T-helper 1 cell treated with Interleukin-12 subunit alpha and Interleukin-12 subunit beta and Interleukin-4 antibody, amounts not matched to agents 30 μg/mL and 1 μg/mL, for 36 hours (primary cell): ENCODE data around the gene TIE1.

Experiments used
- H3K27ac Mint-ChIP-seq: one replicate; pipeline ENCODE4 v1.8.0; 2021; ENCODE audit warnings: mild to moderate bottlenecking, mixed read lengths
- H3K27me3 Mint-ChIP-seq: one replicate; pipeline ENCODE4 v1.8.0; 2021; ENCODE audit warnings: low read depth, mixed read lengths
- H3K36me3 Mint-ChIP-seq: one replicate; pipeline ENCODE4 v1.8.0; 2021; ENCODE audit warnings: low read depth, mixed read lengths
- H3K4me1 Mint-ChIP-seq: one replicate; pipeline ENCODE4 v1.8.0; 2021; ENCODE audit warnings: low read depth, mixed read lengths
- H3K4me3 Mint-ChIP-seq: one replicate; pipeline ENCODE4 v1.8.0; 2021; ENCODE audit warnings: mild to moderate bottlenecking, moderate library complexity, mixed read lengths
- H3K9me3 Mint-ChIP-seq: one replicate; pipeline ENCODE4 v1.8.0; 2021; ENCODE audit warnings: mixed read lengths

Gene TIE1

DNA sequence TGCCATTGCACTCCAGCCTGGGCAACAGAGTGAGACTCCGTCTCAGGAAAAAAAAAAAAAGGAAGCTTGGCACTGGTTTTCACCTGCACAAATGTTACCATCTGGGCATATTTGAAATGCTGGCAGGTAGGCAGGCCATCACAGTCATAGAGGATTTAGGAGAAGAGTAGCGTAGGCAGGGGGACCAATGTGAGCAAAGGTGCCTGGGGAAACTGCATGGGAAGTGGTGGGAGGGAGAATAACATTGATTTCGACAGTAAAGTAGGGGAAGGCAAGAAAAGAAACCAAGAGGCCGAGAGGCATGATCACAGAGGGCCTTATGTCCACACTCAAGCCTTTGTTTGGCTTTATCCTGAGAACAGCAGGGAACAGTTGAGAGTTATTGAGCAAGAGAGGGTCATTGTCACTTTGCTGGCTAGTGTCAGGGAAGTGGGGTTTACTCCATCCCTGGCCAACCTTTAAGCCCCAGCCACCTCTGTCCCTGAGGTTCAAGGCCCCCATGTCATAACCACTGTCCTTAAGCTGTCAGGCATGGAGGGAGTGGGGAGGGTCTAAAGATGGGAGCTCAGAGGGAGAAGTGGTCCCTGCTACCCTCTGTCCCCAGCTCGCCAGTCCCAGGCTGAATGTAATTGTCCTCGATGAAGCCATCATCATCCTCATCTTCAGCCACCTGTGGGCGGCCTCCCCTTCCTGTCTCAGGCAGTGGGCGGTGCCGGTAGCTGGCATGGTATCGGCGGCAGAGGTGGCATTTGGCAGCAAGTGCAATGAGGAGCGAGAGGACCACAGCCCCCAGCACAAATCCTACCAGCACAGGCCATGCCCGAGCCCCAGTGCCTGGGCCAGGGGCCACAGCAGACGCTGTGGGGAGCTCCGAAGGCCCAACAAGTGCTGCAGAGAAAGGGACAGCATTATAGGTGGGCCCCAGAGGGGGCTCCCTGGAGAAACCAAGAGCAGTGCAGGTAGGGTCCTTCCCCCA, 18.3 kb upstream of the TIE1 start:
- no peaks in the 10 kb centered on the region for H3K9me3 Mint-ChIP-seq
- H3K4me3 Mint-ChIP-seq, result no peak overlapping the region
- H3K27ac Mint-ChIP-seq, result no peak overlapping the region
- H3K27me3 Mint-ChIP-seq, result peaks cover 9% of the 10 kb centered on the region
- H3K36me3 Mint-ChIP-seq, result no peaks in the 10 kb centered on the region
- H3K4me1 Mint-ChIP-seq, result no peaks in the 10 kb centered on the region

DNA sequence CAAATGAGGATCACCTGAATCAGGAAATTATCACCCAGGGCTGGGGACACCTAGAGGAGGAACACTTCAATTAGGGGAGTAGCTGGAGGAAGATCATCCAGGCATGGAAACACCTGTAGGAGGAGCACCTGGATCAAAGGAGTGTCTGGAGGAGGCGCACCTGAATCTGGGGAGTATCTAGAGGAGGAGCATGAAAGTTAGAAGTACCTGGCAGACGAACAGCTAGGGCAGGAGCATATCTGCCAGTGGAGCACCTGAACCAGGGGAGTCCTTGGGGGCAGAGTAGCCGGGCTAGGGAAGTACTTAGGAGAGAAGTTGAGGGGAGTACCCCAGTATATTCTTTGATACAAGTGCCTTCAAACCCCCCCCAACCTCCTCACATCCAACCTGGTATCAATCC, 16.7 kb upstream of the TIE1 start:
- H3K9me3 Mint-ChIP-seq, result no peaks in the 10 kb centered on the region
- H3K36me3 Mint-ChIP-seq, result no peaks in the 10 kb centered on the region

DNA sequence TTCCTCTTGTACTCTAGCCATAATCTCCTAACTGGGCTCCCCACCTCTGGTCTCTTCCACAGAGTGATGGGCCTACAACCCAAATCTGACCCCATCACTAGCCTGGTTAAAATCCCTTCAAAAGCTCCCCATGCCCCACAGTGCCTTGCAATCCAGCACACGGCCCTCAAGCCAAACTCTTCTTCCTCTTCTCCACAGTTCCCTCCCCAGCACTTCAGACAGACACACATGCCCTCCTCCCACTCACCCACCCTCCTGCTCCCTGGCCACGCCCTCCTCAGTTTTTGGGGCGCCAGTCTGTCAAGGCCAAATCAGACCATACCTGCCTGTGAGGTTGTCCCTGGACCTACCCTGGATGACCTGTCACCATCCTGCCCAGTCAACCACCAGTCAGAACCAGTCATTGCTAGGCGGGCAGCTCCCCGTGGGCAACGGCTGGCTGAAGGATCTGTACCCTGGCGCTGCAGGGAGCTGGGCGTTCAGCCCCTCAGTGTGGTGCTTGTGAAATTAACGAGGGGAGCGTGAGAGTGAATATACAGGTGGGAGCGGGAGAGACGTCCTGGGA, 16.2 kb upstream of the TIE1 start:
- Mint-ChIP-seq H3K27me3 (peaks cover 13% of the 10 kb centered on the region), H3K27ac (no peak overlapping the region), H3K4me3 (no peak overlapping the region), H3K9me3 (no peaks in the 10 kb centered on the region), H3K36me3 (no peaks in the 10 kb centered on the region), H3K4me1 (no peaks in the 10 kb centered on the region)

More for the DNA sequence above, 16.7 kb upstream of the TIE1 start:
- no peak overlapping the region for H3K27ac Mint-ChIP-seq
- no peaks in the 10 kb centered on the region for H3K4me1 Mint-ChIP-seq
- no peak overlapping the region for H3K4me3 Mint-ChIP-seq
- H3K27me3 Mint-ChIP-seq, result peaks cover 13% of the 10 kb centered on the region

DNA sequence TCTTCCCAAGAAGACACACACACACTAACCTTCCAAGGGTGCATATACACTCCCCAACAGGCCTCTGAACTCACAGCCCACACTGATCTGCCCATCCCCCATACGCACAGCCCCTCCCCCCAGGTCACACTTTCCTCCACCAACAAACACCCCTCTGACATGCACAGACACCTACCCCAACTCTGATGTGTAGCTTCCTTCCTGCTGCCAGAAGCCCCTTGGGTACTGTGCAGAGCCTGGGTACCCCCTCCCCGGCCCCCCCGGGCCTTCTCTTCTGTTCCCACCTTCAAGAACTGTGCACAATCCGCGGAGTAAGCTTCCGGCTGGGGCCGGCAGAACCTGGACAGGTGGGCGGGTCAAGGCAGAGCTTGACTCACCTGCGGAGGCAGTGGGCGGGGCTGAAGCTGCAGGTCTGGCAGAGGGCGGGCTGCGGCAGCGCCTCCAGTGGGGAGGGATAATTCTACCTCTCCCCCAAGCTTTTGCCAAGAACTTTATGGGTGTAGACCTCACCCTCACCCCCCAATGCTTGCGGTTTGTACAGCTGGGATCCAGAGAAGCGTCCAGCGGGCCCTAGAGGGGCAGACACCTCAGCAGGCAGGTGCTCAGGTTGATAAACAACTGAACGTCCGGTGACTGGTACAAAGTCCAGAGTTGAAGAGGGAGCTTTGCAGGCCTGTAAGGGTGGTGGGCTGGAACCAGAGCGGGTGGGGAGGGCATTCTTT, 15.4 kb upstream of the TIE1 start, which contains the start of gene C1orf210:
Gene C1orf210, minus strand, starts transcription at position 313 of the 722 bp plus-strand sequence. CDS start 2,311 bp downstream, outside the sequence.
- Mint-ChIP-seq H3K36me3 (no peaks in the 10 kb centered on the region), H3K4me3 (no peak within 1 kb of the TSS), H3K27me3 (peaks cover 7% of the 10 kb centered on the region), H3K27ac (no peak within 1 kb of the TSS), H3K4me1 (no peaks in the 10 kb centered on the region), H3K9me3 (no peaks in the 10 kb centered on the region)

DNA sequence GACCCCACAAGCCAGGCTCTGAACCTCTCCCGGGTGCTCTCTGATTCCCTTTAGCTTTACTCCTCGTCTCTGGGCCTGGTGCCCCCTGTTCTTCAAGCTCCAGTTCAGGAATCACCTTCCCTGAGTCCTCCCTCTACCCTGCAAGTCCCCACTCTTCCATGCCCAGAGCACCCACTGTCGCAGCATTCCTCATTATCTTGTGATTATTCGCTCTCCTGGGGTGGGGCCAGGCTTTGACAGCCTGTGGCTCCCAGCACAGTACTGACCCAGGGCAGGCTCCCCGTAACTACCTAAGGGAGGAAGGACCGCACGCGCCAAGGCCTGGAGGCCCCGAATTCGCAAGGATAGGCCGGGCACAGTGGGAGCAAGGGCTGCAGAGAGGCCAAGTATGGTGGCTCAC, 14.7 kb upstream of the TIE1 start:
- Mint-ChIP-seq H3K4me1 (no peaks in the 10 kb centered on the region), H3K4me3 (no peak overlapping the region), H3K27ac (no peak overlapping the region), H3K27me3 (peaks cover 7% of the 10 kb centered on the region), H3K36me3 (no peaks in the 10 kb centered on the region), H3K9me3 (no peaks in the 10 kb centered on the region)

DNA sequence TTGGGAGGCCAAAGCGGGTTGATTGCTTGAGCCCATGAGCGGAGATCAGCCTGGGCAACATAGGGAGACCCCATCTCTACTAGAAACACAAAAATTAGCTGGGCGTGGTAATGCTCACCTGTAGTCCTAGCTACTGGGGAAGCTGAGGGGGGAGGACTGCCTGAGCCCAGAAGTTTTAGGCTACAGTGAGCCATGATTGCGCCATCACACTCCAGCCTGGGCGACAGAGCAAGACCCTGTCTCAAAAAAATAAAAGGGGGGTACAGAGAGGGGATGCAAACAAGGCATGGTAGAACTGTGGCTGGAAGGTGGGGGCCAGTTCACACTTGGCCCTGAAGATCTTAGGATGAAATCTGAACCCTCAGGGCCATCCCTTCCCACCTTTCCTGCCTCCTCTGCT, 14.2 kb upstream of the TIE1 start:
- Mint-ChIP-seq H3K27ac (no peak overlapping the region), H3K4me1 (no peaks in the 10 kb centered on the region), H3K36me3 (no peaks in the 10 kb centered on the region), H3K27me3 (peaks cover 7% of the 10 kb centered on the region), H3K9me3 (no peaks in the 10 kb centered on the region), H3K4me3 (no peak overlapping the region)

DNA sequence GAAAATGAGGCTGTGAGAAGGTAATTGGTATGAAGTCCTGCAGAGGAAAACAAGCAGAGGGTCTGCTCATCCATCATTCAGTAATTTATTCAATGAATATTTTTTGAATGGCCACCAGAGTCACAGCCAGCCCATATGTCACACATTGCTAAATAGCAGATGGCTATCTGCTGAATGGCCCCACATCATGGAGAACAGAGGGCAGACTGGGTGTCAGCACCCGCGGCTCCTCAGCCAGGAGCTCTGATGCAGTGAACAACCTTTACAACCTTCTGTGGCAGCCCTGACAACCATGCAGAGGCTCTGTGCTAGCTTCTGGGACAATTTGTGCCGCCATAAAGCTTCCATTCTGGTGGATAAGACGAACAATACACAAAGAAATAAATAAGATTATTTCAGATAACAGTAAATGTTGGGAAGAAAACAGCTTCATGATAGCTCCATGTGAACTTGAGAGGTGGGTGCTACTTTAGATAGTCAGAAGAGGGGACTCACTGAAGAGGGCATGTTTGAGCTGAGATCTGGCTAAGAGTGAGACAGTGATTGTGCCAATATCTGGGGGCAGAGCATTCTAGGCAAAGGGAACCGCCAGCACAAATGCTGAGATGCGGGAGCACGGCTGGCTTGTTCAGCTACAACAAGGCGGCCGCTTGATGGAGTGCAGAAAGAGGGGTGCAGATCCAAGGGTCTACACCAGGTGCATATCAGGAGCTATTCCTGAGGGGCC, 12.6 kb upstream of the TIE1 start:
- Mint-ChIP-seq H3K4me1 (peaks cover under 1% of the 10 kb centered on the region), H3K4me3 (no peak overlapping the region), H3K36me3 (no peaks in the 10 kb centered on the region), H3K9me3 (no peaks in the 10 kb centered on the region), H3K27ac (no peak overlapping the region), H3K27me3 (peaks cover 7% of the 10 kb centered on the region)

DNA sequence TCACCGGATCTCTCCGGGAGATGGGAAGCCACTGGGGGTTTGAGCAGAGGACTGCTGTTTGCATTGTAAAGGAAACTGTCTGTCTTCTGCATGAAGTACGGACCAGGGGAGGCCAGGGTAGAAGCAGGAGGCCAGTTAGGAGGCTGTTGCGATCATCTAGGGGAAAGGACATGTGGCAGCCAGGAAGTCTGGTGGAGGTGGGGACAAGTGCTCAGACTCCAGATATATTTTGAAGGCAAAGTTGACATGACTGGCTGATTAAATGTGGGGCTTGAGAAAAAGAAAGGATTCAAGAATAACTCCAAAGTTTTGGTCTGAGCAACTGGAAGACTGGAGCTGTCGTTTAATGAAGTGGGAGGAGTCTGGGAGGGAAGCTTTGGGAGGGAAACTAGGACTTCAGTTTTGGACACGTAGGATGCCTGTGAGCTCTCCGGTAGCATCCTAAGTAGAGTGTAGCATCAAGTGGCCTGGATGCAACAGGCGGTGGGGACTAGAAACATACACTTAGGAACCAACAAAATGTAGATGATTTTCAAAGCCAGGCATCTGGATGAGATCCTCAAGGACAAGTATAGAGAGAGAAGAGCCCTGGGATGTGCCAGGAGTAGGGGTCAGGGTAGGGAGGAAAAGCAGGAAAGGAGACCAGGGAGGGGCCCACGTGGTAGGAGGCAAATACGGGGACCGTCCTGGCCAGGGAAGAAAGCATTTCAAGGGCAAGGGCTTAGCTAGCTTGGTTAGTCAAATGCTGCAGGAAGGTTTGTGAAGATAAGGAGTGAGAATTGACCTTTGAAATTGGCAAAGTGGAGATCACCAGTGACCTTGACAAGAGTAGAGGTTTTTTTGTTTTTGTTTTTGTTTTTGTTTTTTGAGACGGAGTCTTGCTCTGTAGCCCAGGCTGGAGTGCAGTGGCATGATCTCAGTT, 11.7 kb upstream of the TIE1 start:
- Mint-ChIP-seq H3K27ac (no peak overlapping the region), H3K4me1 (peaks cover 2% of the 10 kb centered on the region), H3K36me3 (no peaks in the 10 kb centered on the region), H3K4me3 (no peak overlapping the region), H3K9me3 (no peaks in the 10 kb centered on the region), H3K27me3 (peaks cover 7% of the 10 kb centered on the region)

DNA sequence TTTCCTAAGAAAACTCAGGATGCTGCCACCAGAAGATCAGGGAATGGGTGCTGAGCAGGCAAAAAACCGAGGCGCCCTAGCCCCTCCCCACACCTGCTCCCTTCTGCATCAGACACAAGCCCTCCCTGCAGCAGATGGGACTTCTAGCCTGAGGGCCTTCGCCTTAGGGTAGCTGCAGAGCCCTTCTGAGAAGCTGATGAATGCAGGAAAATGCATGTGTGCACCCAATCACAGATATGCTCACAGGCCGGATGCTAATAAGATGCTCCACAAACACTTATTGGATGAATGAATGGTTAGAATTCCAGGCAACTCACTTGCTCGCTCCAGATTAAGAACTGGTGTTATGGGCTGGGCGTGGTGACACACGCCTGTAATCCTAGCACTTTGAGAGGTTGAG, 8.6 kb upstream of the TIE1 start:
- Mint-ChIP-seq H3K36me3 (no peaks in the 10 kb centered on the region), H3K27me3 (peaks cover 5% of the 10 kb centered on the region), H3K4me1 (peaks cover 21% of the 10 kb centered on the region), H3K9me3 (no peaks in the 10 kb centered on the region), H3K4me3 (no peak overlapping the region), H3K27ac (no peak overlapping the region)

DNA sequence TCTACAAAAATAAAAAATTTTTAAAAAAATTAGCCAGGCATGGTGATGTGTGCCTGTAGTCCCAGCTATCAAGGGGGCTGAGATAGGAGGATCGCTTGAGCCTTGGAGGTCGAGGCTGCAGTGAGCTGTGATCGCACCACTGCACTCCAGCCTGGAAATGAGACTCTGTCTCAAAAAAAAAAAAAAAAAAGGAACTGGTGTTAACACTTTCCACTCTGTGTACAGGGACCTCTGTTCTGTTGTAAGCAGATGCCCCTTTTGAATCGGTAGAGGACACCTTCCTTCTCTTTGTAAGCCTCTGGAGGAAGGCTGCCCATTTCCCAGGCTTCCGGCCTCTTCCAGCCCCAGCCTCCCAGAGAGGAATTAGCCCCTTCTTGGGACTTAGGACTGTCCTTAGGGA, 8.1 kb upstream of the TIE1 start:
- Mint-ChIP-seq H3K27ac (no peak overlapping the region), H3K4me3 (no peak overlapping the region), H3K36me3 (no peaks in the 10 kb centered on the region), H3K4me1 (peaks cover 21% of the 10 kb centered on the region), H3K27me3 (peaks cover 4% of the 10 kb centered on the region), H3K9me3 (no peaks in the 10 kb centered on the region)

DNA sequence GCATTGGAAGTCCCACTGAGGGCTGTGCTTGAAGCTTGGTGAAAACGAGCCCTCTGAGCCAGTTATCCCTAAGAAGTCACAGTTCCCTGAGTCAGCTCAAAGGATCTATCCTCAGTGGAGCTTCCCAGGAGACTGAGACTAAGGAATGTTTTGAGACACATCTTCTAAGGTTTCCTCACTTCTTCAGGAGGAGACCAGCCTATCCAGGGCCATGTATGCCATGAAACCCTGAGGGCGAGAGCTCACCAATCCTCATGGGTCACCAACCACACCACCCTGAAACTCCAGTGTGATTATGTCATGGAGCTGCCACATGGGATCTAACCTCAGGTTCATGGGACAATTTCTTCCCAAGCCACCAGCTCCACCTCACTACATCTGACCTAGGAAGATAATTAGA, 7.6 kb upstream of the TIE1 start:
- H3K36me3 Mint-ChIP-seq, result no peaks in the 10 kb centered on the region
- no peak overlapping the region for H3K27ac Mint-ChIP-seq
- H3K4me1 Mint-ChIP-seq, result peaks cover 21% of the 10 kb centered on the region
- no peak overlapping the region for H3K4me3 Mint-ChIP-seq
- peaks cover 4% of the 10 kb centered on the region for H3K27me3 Mint-ChIP-seq
- H3K9me3 Mint-ChIP-seq, result no peaks in the 10 kb centered on the region

DNA sequence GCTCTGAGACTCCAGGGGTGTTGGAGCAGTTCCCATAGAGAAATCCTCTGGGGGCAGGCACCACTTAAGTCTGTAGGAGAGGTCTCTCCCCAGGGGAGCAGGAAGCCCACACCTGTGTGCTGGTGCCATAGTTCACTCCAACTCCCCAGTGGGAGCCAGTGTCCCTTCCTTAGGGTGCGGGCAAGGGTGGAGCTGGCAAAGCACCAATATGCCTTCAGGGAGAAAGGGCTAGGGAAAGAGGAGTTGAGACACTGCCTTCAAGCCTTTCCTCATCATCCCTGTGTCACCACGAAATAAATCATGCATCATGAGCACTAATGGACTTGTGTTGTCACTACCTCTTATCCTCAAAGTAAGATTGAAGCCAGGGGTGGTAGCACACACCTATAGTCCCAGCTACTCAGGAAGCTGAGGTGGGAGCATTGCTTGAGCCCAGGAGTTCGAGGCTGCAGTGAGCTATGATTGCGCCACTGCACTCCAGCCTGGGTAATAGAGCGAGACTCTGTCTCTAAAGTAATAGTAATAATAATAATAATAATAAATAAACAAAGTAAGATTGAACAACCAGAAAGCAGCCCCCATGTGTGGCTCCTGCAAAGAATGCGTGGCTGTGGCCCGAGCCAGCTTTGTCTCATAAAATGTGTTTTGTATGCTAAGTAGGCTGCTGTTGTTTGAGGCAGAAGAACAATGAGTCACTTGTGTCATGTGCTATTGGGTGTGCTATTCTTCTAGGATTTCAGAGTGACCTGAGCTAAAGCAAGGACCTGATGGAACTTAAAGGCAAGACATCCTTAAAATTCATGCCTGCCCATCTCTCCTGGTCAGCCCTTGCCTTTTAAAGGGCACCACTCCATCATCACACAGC, 6.7 kb upstream of the TIE1 start:
- no peaks in the 10 kb centered on the region for H3K9me3 Mint-ChIP-seq
- H3K27me3 Mint-ChIP-seq, result no peaks in the 10 kb centered on the region
- H3K4me1 Mint-ChIP-seq, result peaks cover 21% of the 10 kb centered on the region
- peak overlapping the region; percentile 75 for H3K27ac Mint-ChIP-seq
- H3K4me3 Mint-ChIP-seq, result no peak overlapping the region
- H3K36me3 Mint-ChIP-seq, result no peaks in the 10 kb centered on the region

DNA sequence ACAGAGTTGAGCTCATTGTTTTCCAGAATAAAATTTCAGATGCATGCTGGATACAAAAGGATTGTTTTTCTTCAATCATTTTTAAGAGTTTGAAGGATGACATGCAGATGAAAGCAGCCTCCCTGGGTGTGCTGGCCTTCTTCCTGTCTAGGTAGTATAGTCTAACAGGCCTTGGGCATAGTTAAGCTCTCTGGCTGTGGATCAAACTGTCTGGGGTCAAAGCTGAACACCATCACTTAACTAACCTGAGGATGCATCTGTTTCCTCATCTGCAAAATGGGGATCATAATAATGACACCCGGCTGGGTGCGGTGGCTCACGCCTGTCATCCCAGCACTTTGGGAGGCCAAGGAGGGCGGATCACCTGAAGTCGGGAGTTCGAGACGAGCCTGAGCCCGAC, 6.0 kb upstream of the TIE1 start:
- H3K27ac Mint-ChIP-seq, result peak overlapping the region; percentile 75
- no peaks in the 10 kb centered on the region for H3K36me3 Mint-ChIP-seq
- no peaks in the 10 kb centered on the region for H3K9me3 Mint-ChIP-seq
- H3K4me1 Mint-ChIP-seq, result peaks cover 21% of the 10 kb centered on the region
- H3K4me3 Mint-ChIP-seq, result no peak overlapping the region
- no peaks in the 10 kb centered on the region for H3K27me3 Mint-ChIP-seq
